Glutamatergic neuron (in vitro differentiated cells): ENCODE results near the gene CD276. TPM values are rescaled to one million over a fixed set of nuclear protein-coding genes. Genes with fewer than 3 reads are reported as not detected.

Experiments used
- DNase-seq: peaks from one replicate; pipeline ENCODE4 v3.0.0; 2022
- H3K27ac Mint-ChIP-seq: one replicate; pipeline ENCODE4 v1.8.0; 2020; ENCODE audit warnings: mild to moderate bottlenecking, mixed read lengths, inconsistent platforms; ENCODE audit not compliant: unreplicated experiment
- H3K27me3 Mint-ChIP-seq: one replicate; pipeline ENCODE4 v1.8.0; 2020; ENCODE audit warnings: mild to moderate bottlenecking, moderate library complexity, mixed read lengths, inconsistent platforms; ENCODE audit not compliant: unreplicated experiment
- H3K36me3 Mint-ChIP-seq: one replicate; pipeline ENCODE4 v1.8.0; 2020; ENCODE audit warnings: mild to moderate bottlenecking, mixed read lengths, inconsistent platforms; ENCODE audit not compliant: unreplicated experiment
- H3K4me1 Mint-ChIP-seq: one replicate; pipeline ENCODE4 v1.8.0; 2020; ENCODE audit warnings: mild to moderate bottlenecking, low read depth, mixed read lengths, inconsistent platforms; ENCODE audit not compliant: unreplicated experiment
- H3K4me3 Mint-ChIP-seq: one replicate; pipeline ENCODE4 v1.8.0; 2020; ENCODE audit warnings: mild to moderate bottlenecking, mixed read lengths, inconsistent platforms; ENCODE audit not compliant: unreplicated experiment
- H3K9me3 Mint-ChIP-seq: one replicate; pipeline ENCODE4 v1.8.0; 2020; ENCODE audit warnings: mild to moderate bottlenecking, moderate library complexity, mixed read lengths, inconsistent platforms; ENCODE audit not compliant: unreplicated experiment
- CTCF ChIP-seq: fragments of 200-600 bp; sonication (generic); IDR thresholded peaks from one replicate; pipeline ENCODE4 v1.5.0; 2021; ENCODE audit not compliant: partially characterized antibody, unreplicated experiment
- total RNA-seq: library from RNA; stranded (reverse); fragmentation: NEBNext Ultra II Directional; extraction: Animal tissue kit (Norgen Biotek cat#: 25700); gene quantifications from one replicate; pipeline ENCODE4 v1.2.1, GENCODE V29; 2021; ENCODE audit not compliant: unreplicated experiment

CD276 gene
- total RNA-seq, 1 donor from 2014 or later, result 192 TPM

GRCh38 chr15:73679964-73680363 lies 4.2 kb upstream of the CD276 start:
- Mint-ChIP-seq H3K27me3 (peaks cover 11% of the 10 kb centered on the region), H3K4me1 (peaks cover 19% of the 10 kb centered on the region), H3K9me3 (peaks cover 5% of the 10 kb centered on the region), H3K4me3 (no peak overlapping the region), H3K27ac (no peak overlapping the region), H3K36me3 (no peaks in the 10 kb centered on the region)
- no peak for TF ChIP-seq CTCF
- no peak for DNase-seq

DNA sequence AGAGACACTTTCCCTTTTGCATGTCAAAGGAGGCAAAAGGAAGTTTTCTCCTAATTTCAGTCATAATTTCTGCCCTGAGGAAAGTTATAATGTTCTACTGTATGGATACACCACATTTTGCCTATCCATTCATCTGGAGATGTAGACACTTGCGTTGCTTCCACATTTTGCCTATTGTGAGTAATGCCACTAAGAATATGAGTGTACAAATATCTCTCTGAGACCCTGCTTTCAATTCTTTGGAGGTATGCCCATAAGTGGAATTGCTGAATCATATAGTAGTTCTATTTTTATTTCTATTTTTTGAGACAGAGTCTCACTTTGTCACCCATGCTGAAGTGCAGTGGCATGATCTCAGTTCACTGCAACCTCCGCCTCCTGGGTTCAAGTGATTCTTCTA lies 3.6 kb upstream of the CD276 start:
- TF ChIP-seq CTCF, result no peak
- Mint-ChIP-seq H3K27ac (no peak overlapping the region), H3K9me3 (peaks cover 5% of the 10 kb centered on the region), H3K36me3 (no peaks in the 10 kb centered on the region), H3K4me3 (no peak overlapping the region), H3K4me1 (peaks cover 22% of the 10 kb centered on the region), H3K27me3 (peaks cover 13% of the 10 kb centered on the region)
- no peak for DNase-seq

DNA sequence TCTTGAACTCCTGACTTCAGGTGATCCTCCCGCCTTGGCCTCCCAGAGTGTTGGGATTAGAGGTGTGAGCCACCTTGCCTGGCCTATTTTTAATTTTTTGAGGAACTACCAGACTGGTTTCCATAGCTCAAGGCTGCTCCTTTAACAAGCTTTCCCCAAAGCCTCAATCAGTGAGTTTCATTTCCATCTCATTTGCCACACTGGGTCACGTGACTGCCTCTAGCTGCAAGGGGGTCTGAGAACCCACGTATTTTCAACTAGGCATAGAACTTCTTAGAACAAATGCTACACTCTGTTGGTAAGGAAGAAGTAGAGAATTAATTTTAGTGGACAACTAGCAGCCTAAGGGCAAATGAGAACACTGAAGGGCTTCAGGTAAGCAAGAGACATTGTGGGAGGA lies 3.1 kb upstream of the CD276 start:
- peaks cover 17% of the 10 kb centered on the region for H3K27me3 Mint-ChIP-seq
- H3K36me3 Mint-ChIP-seq, result no peaks in the 10 kb centered on the region
- peaks cover 27% of the 10 kb centered on the region for H3K4me1 Mint-ChIP-seq
- no peak for DNase-seq
- peaks cover 8% of the 10 kb centered on the region for H3K9me3 Mint-ChIP-seq
- no peak overlapping the region for H3K4me3 Mint-ChIP-seq
- no peak for TF ChIP-seq CTCF
- no peak overlapping the region for H3K27ac Mint-ChIP-seq

DNA sequence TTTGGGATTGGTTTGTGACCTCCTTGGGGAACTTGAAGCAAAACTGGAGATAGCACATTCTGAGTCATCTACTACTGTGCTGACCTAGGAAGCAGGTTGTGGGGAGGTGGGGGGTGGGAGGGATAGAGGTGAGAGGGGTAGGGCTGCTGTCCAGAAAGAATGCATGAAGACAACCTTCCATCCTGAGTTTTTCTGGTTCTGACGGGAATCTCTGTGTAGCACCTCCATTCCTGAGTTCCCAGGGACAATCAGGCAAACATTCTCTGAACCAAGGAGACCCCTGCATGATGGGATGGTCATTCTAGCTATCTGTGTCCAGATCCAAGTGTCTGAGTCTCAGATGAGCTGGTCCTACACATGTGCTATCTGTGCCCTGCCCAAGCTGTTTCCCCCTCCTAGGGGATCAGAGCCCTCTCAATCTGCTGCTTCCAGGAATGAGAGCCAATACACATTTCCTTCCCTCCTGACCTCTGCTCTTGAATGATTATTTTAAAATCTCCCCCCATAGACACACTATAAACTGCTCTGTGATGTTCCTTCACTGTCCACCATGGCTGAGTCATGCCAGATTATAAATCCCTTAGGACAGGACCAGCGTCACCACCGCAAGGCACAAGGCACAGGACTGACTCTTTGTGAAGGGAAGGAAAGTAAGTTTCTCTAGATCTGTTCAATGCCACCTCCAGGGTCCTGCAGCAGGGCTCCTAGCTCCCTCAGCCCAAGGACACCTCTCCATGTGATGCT lies 2.2 kb upstream of the CD276 start:
- Mint-ChIP-seq H3K4me3 (peak overlapping the region; percentile 7), H3K4me1 (peaks cover 34% of the 10 kb centered on the region)

More for the DNA sequence above, 2.2 kb upstream of the CD276 start:
- no peak for DNase-seq
- peak overlapping the region; percentile 95 for H3K27ac Mint-ChIP-seq
- peaks cover 8% of the 10 kb centered on the region for H3K9me3 Mint-ChIP-seq
- TF ChIP-seq CTCF, result no peak
- H3K27me3 Mint-ChIP-seq, result peaks cover 20% of the 10 kb centered on the region
- no peaks in the 10 kb centered on the region for H3K36me3 Mint-ChIP-seq
